GM04504 (cell line): ENCODE results near the gene CTNNA2.
A peak's percentile ranks its signal among the peaks of the same experiment; 100 is the strongest.

Source experiments
- DNase-seq: peaks from one replicate; pipeline ENCODE4 v3.0.0-alpha.2; 2012; ENCODE audit warnings: low read depth

Gene CTNNA2

GRCh38 chr2:79512442-79513401 lies at the start of gene CTNNA2:
TSS of gene CTNNA2 (plus strand) at chr2:79513051.
- no peak for DNase-seq

- no peak for DNase-seq
Observed at GRCh38 chr2:79487399-79487798, 25.5 kb upstream of the CTNNA2 start.

- peak; percentile 2 for DNase-seq
Observed at GRCh38 chr2:79511320-79511951, 1.4 kb upstream of the CTNNA2 start.

GRCh38 chr2:79513711-79514110 lies 860 bp downstream of the CTNNA2 start:
- no peak for DNase-seq

GRCh38 chr2:79529636-79530035 lies 16.8 kb downstream of the CTNNA2 start:
- no peak for DNase-seq

- DNase-seq: no peak
Observed at GRCh38 chr2:79530443-79530842, 17.6 kb downstream of the CTNNA2 start.

GRCh38 chr2:79547568-79547967 lies 34.7 kb downstream of the CTNNA2 start:
- DNase-seq: no peak

GRCh38 chr2:79552653-79553052 lies 39.8 kb downstream of the CTNNA2 start:
- no peak for DNase-seq

GRCh38 chr2:79554899-79555298 lies 42.0 kb downstream of the CTNNA2 start:
- no peak for DNase-seq

- no peak for DNase-seq
Observed at GRCh38 chr2:79564065-79564464, 51.2 kb downstream of the CTNNA2 start.

- no peak for DNase-seq
Observed at GRCh38 chr2:79569048-79569447, 56.2 kb downstream of the CTNNA2 start.

GRCh38 chr2:79573895-79574674 lies 61.2 kb downstream of the CTNNA2 start:
- DNase-seq: no peak

GRCh38 chr2:79576451-79576850 lies 63.6 kb downstream of the CTNNA2 start:
- no peak for DNase-seq

- no peak for DNase-seq
Observed at GRCh38 chr2:79578952-79579351, 66.1 kb downstream of the CTNNA2 start.

- no peak for DNase-seq
Observed at GRCh38 chr2:79580175-79580574, 67.3 kb downstream of the CTNNA2 start.

GRCh38 chr2:79585701-79586433 lies 73.0 kb downstream of the CTNNA2 start:
- DNase-seq: peak; percentile 15

- no peak for DNase-seq
Observed at GRCh38 chr2:79591281-79591680, 78.4 kb downstream of the CTNNA2 start.

- DNase-seq: no peak
Observed at GRCh38 chr2:79593237-79593867, 80.5 kb downstream of the CTNNA2 start.

- DNase-seq: no peak
Observed at GRCh38 chr2:79596403-79596802, 83.6 kb downstream of the CTNNA2 start.

- DNase-seq: no peak
Observed at GRCh38 chr2:79604748-79605147, 91.9 kb downstream of the CTNNA2 start.

GRCh38 chr2:79611448-79612016 lies 98.7 kb downstream of the CTNNA2 start:
- DNase-seq: no peak
